Natural killer cell treated with Interleukin-12 subunit alpha and Interleukin-12 subunit beta and Interleukin-15 and Interleukin-18, amount 100 ng/mL, for 72 hours (primary cell): ENCODE measurements around the gene ATP2B2. TPM values are rescaled to one million over a fixed set of nuclear protein-coding genes. Genes with fewer than 3 reads are reported as not detected.
"Not testable (repeated sequence)": the region's sequence is repeated elsewhere in the genome, so short reads cannot be mapped to it uniquely, and the experiment has no call there.

Experiments used
- ATAC-seq, 2 donors: fragments of 150-1000 bp; cut with Tn5 transposase in 1 of 2; sonication (Bioruptor Pico), chemical (Tn5 transposase) in 1 of 2; 2 replicates each; pipeline ENCODE4 v1.10.0; 2021
- DNase-seq: peaks from one replicate; pipeline ENCODE4 v3.0.0; 2022; ENCODE audit warnings: low spot score
- H3K27ac Mint-ChIP-seq, 2 donors: 1 replicate in 1 of 2; 2 replicates in 1 of 2; pipeline ENCODE4 v1.8.0; 2022; ENCODE audit warnings: mixed read lengths in 2 of 2, mild to moderate bottlenecking in 1 of 2, moderate library complexity in 1 of 2
- H3K27me3 Mint-ChIP-seq, 2 donors: 1 replicate in 1 of 2; 2 replicates in 1 of 2; pipeline ENCODE4 v1.8.0; 2022; ENCODE audit warnings: mixed read lengths in 2 of 2
- H3K36me3 Mint-ChIP-seq: one replicate; pipeline ENCODE4 v1.8.0; 2022; ENCODE audit warnings: mixed read lengths
- H3K4me1 Mint-ChIP-seq, 2 donors: 1 replicate in 1 of 2; 2 replicates in 1 of 2; pipeline ENCODE4 v1.8.0; 2022; ENCODE audit warnings: low read depth in 2 of 2, mixed read lengths in 2 of 2, mild to moderate bottlenecking in 1 of 2
- H3K4me3 Mint-ChIP-seq: one replicate; pipeline ENCODE4 v1.8.0; 2022; ENCODE audit warnings: mixed read lengths
- H3K9me3 Mint-ChIP-seq: 2 replicates; pipeline ENCODE4 v1.8.0; 2022; ENCODE audit warnings: mixed read lengths
- total RNA-seq, 2 donors: library from RNA; stranded (reverse); gene quantifications; one replicate each; pipeline ENCODE4 v1.2.3, GENCODE V29; 2022

ATP2B2 gene
- total RNA-seq, 2 donors from 2014 or later: not detected

- DNase-seq (no peak), ATAC-seq (no peak)
- Mint-ChIP-seq H3K4me3 (no peak overlapping the region), H3K27ac (no peak overlapping the region), H3K9me3 (peaks cover 7% of the 10 kb centered on the region), H3K27me3 (peaks cover under 1 to 15% of the 10 kb centered on the region in 2 donors), H3K36me3 (peaks cover 11% of the 10 kb centered on the region), H3K4me1 (peaks cover 10 to 12% of the 10 kb centered on the region in 2 donors)
Observed at GRCh38 chr3:10546820-10547263, 41.5 kb upstream of the ATP2B2 start.

DNA sequence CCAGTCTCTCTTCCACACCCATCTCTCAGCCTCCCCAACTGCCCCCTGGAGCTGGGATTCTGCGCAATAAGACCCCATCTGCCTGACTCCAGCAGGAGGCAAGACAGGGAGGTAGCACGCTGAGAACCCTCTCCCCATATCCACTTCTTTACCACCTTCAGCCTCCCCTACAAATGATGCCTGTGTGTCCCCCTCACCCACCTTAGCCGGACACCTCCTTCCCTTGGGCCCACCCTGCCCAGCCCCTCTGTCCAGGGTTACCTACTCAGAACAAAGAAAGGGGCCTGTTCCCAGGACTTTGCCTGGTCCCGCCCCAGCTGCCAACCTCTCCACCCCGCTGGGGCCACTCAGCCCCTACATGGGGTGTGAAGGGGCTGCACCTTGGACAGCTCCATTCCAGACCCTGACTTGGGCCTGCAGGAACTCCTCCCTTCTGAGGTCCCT is 40.8 kb upstream of the ATP2B2 start:
- Mint-ChIP-seq H3K9me3 (peaks cover 12% of the 10 kb centered on the region), H3K27me3 (peaks cover 7 to 18% of the 10 kb centered on the region in 2 donors), H3K36me3 (peaks cover 14% of the 10 kb centered on the region), H3K4me3 (no peak overlapping the region), H3K27ac (no peak overlapping the region), H3K4me1 (peaks cover 10% of the 10 kb centered on the region in 2 donors)
- DNase-seq (no peak), ATAC-seq (no peak)

DNA sequence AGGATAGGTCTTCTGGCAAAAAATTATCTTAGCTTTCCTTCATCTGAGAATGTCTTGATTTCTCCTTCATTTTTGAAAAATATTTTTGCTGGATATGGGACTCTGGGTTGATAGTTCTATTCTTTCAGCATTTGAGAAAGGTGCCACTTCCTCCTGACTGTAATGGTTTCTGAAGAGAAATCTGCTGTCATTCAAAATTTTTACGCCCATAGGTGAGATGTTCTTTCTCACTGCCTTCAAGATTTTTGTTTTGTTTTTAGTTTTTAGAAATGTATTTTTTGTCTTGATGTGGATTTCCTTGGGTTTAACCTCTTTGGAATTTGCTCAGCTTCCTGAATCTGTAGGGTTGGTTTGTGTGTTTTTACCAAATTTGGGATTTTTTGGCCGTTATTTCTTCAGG is 37.1 kb upstream of the ATP2B2 start:
- H3K4me3 Mint-ChIP-seq: no peak overlapping the region
- peaks cover 31% of the 10 kb centered on the region for H3K36me3 Mint-ChIP-seq
- peaks cover 16% of the 10 kb centered on the region for H3K9me3 Mint-ChIP-seq
- ATAC-seq: no peak
- H3K27ac Mint-ChIP-seq: no peak overlapping the region
- peaks cover 24 to 34% of the 10 kb centered on the region in 2 donors for H3K27me3 Mint-ChIP-seq
- no peak for DNase-seq
- H3K4me1 Mint-ChIP-seq: no peaks in the 10 kb centered on the region

DNA sequence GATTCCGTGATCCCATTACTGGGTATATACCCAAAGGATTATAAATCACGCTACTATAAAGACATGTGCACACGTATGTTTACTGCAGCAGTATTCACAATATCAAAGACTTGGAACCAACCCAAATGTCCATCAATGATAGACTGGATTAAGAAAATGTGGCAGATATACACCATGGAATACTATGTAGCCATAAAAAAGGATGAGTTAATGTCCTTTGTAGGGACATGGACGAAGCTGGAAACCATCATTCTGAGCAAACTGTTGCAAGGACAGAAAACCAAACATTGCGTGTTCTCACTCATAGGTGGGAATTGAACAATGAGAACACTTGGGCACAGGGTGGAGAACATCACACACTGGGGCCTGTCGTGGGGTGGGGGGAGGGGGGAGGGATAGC is 35.0 kb upstream of the ATP2B2 start:
- not testable (repeated sequence) for DNase-seq, ATAC-seq, H3K4me3 Mint-ChIP-seq, H3K27ac Mint-ChIP-seq, H3K4me1 Mint-ChIP-seq
- Mint-ChIP-seq H3K27me3 (peaks cover 30 to 53% of the 10 kb centered on the region in 2 donors), H3K9me3 (peaks cover 16% of the 10 kb centered on the region), H3K36me3 (peaks cover 31% of the 10 kb centered on the region)

DNA sequence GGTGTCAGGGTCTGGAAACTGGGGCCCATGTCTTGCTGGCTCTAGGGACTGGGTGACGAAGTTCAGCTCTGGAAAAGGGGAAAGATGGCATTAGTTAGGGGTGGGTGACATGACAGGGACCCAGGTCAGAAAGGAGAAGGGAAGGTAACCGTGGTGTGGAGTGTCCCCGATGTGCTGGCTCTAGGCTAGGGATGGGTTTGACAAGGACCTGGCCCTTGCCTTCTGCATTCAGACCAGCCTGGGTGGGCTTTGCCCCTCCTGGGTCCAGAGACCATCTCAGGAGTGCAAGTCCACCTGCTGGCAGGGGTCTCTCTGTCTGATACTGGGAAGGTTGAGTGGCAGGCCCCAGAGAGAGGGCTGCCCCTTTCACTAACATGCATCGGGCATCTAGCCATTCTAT is 28.7 kb upstream of the ATP2B2 start:
- no peak overlapping the region for H3K4me3 Mint-ChIP-seq
- no peaks in the 10 kb centered on the region for H3K9me3 Mint-ChIP-seq
- H3K4me1 Mint-ChIP-seq: no peaks in the 10 kb centered on the region
- ATAC-seq: peak; percentile 13 to 40
- H3K36me3 Mint-ChIP-seq: peaks cover 4% of the 10 kb centered on the region
- H3K27me3 Mint-ChIP-seq: peaks cover 24 to 52% of the 10 kb centered on the region in 2 donors
- no peak overlapping the region for H3K27ac Mint-ChIP-seq
- DNase-seq: no peak

GRCh38 chr3:10533737-10534023 is 28.3 kb upstream of the ATP2B2 start:
- Mint-ChIP-seq H3K4me1 (no peaks in the 10 kb centered on the region), H3K9me3 (no peaks in the 10 kb centered on the region), H3K36me3 (peaks cover under 1% of the 10 kb centered on the region), H3K4me3 (no peak overlapping the region), H3K27ac (no peak overlapping the region), H3K27me3 (peaks cover 20 to 49% of the 10 kb centered on the region in 2 donors)
- no peak for ATAC-seq
- no peak for DNase-seq

DNA sequence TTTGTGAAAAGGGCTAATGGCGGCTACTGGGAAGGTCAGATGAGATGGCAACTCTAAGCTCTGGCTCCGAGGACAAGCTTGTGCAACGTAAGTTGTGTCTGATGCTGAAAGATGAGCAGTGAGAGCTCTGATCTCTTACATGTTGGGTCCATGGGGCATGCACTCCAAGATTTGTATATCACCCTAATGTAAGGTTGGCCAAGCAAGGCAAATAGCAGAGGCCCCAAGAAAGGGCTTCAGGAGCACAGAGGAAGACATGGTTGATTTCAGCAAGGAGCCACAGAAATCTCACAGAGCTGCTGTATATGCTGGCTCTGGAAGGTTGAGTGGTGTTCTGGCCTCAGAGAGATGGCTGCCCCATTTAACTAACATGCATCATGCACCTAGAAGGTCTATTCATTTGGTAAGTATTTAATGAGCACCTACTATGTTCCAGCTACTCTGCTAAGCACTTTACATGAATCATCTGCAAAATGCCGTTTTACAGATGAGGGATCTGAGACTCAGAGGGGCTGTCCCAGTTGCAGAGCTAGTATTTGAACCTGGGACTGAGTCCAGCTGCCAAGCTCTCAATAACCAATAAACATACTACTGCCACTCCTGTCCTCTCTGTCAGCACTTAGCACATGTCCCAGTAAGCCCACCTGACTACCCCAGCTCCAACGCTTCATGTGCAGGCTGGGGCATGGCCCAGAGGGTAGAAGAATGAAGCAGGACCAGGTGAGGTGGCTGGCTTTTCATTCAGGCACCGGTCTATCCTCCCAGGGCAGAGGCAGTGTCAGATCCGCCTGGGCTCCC is 27.8 kb upstream of the ATP2B2 start:
- DNase-seq (no peak), ATAC-seq (no peak)
- Mint-ChIP-seq H3K9me3 (no peaks in the 10 kb centered on the region), H3K4me1 (no peaks in the 10 kb centered on the region), H3K27ac (no peak overlapping the region), H3K4me3 (no peak overlapping the region), H3K36me3 (no peaks in the 10 kb centered on the region), H3K27me3 (peaks cover 17 to 43% of the 10 kb centered on the region in 2 donors)

DNA sequence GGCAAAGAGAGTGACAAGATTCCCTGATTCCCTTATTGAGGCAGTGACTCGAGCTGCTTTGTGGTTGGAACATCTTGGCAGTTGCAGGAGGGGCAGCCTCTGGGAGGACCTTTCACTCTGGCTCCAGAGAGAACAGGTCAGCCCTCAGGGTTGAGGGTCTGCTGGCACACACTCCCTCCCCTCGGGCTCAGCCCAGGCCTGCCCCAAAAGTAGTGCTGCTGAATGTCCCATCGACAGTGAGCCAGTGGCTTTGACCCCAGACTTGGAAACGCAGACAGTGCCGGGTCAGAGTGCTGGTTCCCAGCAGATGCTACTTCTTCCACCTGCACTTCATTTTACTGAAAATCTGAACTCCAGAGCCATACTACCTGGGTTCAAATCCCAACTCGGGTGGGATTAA is 25.6 kb upstream of the ATP2B2 start:
- Mint-ChIP-seq H3K36me3 (no peaks in the 10 kb centered on the region), H3K27ac (no peak overlapping the region), H3K27me3 (peaks cover 9 to 22% of the 10 kb centered on the region in 2 donors), H3K4me3 (no peak overlapping the region), H3K4me1 (no peaks in the 10 kb centered on the region), H3K9me3 (no peaks in the 10 kb centered on the region)
- no peak for DNase-seq
- no peak for ATAC-seq

GRCh38 chr3:10530241-10530640 is 24.9 kb upstream of the ATP2B2 start:
- H3K4me3 Mint-ChIP-seq: no peak overlapping the region
- H3K9me3 Mint-ChIP-seq: no peaks in the 10 kb centered on the region
- ATAC-seq (no peak), DNase-seq (no peak)
- H3K27me3 Mint-ChIP-seq: peaks cover 10 to 23% of the 10 kb centered on the region in 2 donors
- no peaks in the 10 kb centered on the region for H3K36me3 Mint-ChIP-seq
- H3K27ac Mint-ChIP-seq: no peak overlapping the region
- no peaks in the 10 kb centered on the region for H3K4me1 Mint-ChIP-seq

DNA sequence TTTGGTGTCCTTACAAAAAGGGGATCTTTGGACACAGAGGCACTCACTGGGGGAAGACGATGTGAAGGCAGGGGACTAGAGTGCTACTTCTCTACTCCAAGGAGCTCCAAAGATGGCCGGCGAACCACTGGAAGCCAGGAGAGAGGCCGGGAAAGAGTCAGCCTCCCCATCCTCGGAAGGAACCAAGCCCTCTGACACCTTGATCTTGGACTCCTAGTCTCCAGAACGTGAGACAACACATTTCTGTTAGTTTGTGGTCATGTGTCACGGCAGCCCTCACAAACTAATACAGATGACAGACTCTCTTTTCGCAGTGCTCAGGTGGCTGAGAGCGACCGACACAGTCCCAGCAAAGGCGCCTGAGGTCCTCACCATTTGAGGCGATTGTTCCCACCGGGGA is 24.4 kb upstream of the ATP2B2 start:
- no peak overlapping the region for H3K4me3 Mint-ChIP-seq
- DNase-seq: no peak

GRCh38 chr3:10528046-10528445 is 22.7 kb upstream of the ATP2B2 start:
- Mint-ChIP-seq H3K4me1 (no peaks in the 10 kb centered on the region), H3K4me3 (no peak overlapping the region), H3K27ac (no peak overlapping the region), H3K9me3 (no peaks in the 10 kb centered on the region), H3K27me3 (peaks cover 16 to 43% of the 10 kb centered on the region in 2 donors), H3K36me3 (no peaks in the 10 kb centered on the region)
- peak in 1 of 2 donors; percentile 3 for ATAC-seq
- DNase-seq: no peak

More for the DNA sequence above, 24.4 kb upstream of the ATP2B2 start:
- H3K36me3 Mint-ChIP-seq: no peaks in the 10 kb centered on the region
- peaks cover 11 to 25% of the 10 kb centered on the region in 2 donors for H3K27me3 Mint-ChIP-seq
- no peak overlapping the region for H3K27ac Mint-ChIP-seq
- H3K4me1 Mint-ChIP-seq: no peaks in the 10 kb centered on the region
- ATAC-seq: no peak
- H3K9me3 Mint-ChIP-seq: no peaks in the 10 kb centered on the region

- H3K4me3 Mint-ChIP-seq: no peak overlapping the region
- H3K4me1 Mint-ChIP-seq: no peaks in the 10 kb centered on the region
- peak; percentile 37 for ATAC-seq
- no peak overlapping the region for H3K27ac Mint-ChIP-seq
- H3K36me3 Mint-ChIP-seq: no peaks in the 10 kb centered on the region
- H3K27me3 Mint-ChIP-seq: peaks cover 18 to 46% of the 10 kb centered on the region in 2 donors
- H3K9me3 Mint-ChIP-seq: no peaks in the 10 kb centered on the region
- no peak for DNase-seq
Observed at GRCh38 chr3:10527295-10528001, 22.1 kb upstream of the ATP2B2 start.

DNA sequence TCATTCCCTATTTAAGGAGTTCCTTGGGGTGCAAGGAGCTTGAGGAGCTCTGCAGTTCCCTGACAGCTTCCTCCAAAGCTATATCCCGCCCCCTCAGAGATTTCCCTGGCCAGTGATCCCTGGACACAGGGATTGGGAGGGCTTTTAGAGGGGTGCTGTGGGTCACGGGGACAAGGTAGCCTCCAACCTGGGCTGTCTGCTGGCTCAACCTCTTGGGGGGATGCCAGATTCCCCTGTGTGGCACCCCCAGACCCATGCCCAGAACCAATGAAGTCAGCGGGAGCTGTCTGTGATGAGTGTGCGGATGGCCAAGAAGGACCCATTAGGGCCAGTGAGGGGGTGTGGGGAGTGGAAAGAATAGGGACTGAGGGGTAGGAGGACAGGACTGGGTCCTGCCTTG is 21.0 kb upstream of the ATP2B2 start:
- Mint-ChIP-seq H3K9me3 (no peaks in the 10 kb centered on the region), H3K27ac (no peak overlapping the region), H3K4me3 (no peak overlapping the region), H3K4me1 (no peaks in the 10 kb centered on the region), H3K27me3 (peaks cover 23 to 44% of the 10 kb centered on the region in 2 donors), H3K36me3 (no peaks in the 10 kb centered on the region)
- ATAC-seq: no peak
- no peak for DNase-seq

GRCh38 chr3:10524799-10525301 is 19.5 kb upstream of the ATP2B2 start:
- no peak for ATAC-seq
- Mint-ChIP-seq H3K27me3 (peaks cover 24 to 45% of the 10 kb centered on the region in 2 donors), H3K27ac (no peak overlapping the region), H3K4me3 (no peak overlapping the region), H3K9me3 (no peaks in the 10 kb centered on the region), H3K4me1 (no peaks in the 10 kb centered on the region), H3K36me3 (no peaks in the 10 kb centered on the region)
- no peak for DNase-seq
